DOHH2 (cell line): ENCODE data around the gene TBL1XR1.

Experiments
- EZH2phosphoT487 ChIP-seq: fragments of 200-600 bp; sonication (generic); IDR thresholded peaks from 2 replicates; pipeline ENCODE4 v1.6.1; 2017; ENCODE audit warnings: borderline replicate concordance, mild to moderate bottlenecking, antibody characterized with exemption, low read length, moderate library complexity, mixed read lengths
- TF ChIP-seq, protein P1 (sequence below): fragments of 200-600 bp; sonication (generic); IDR thresholded peaks from one replicate; pipeline ENCODE4 v1.5.1; 2014; ENCODE audit warnings: antibody characterized with exemption, mild to moderate bottlenecking, low read depth, low read length; ENCODE audit not compliant: poor library complexity, severe bottlenecking

DNA sequence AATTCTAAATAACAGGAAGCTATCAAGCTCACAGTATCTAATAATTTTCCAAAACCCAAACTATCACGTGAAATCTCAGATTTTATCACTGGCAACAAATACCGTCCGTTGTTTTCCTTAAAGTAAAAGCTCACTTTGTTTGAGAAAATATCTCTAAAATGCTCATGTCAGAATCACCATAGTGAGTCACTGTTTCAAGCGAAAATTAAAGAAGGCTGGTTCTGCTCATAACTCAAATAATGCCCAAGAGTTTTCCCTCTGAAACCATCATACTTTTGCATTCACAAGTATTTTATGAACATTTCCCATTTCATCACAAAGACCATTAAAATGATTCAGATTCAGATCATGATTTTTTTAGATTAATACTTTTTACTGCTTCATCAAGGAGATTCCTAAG lies 50.6 kb downstream of the TBL1XR1 start:
- TF ChIP-seq, protein P1, sequence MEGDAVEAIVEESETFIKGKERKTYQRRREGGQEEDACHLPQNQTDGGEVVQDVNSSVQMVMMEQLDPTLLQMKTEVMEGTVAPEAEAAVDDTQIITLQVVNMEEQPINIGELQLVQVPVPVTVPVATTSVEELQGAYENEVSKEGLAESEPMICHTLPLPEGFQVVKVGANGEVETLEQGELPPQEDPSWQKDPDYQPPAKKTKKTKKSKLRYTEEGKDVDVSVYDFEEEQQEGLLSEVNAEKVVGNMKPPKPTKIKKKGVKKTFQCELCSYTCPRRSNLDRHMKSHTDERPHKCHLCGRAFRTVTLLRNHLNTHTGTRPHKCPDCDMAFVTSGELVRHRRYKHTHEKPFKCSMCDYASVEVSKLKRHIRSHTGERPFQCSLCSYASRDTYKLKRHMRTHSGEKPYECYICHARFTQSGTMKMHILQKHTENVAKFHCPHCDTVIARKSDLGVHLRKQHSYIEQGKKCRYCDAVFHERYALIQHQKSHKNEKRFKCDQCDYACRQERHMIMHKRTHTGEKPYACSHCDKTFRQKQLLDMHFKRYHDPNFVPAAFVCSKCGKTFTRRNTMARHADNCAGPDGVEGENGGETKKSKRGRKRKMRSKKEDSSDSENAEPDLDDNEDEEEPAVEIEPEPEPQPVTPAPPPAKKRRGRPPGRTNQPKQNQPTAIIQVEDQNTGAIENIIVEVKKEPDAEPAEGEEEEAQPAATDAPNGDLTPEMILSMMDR: no peak
- TF ChIP-seq EZH2phosphoT487: no peak
